ENCODE measurements around the gene FLNB. TPM values are rescaled to one million over a fixed set of nuclear protein-coding genes. Genes with fewer than 3 reads are reported as not detected.

The FLNB gene
- total and polyA plus RNA-seq, 2 of the 8 experiments (the other 6 are each of a cell fraction or from before 2014, with no cell fraction given): 72.3 to 118 TPM

- Histone ChIP-seq H3K4me1 (replicated peaks in 1 of 4; ENCODE audit: control insufficient read depth in 3 of 4, insufficient read depth in 4 of 4, low read length in 3 of 4) (peaks cover 0 to 3% (median 0%) of the 10 kb centered on the region in 4 experiments; a peak in 2 of 7 replicates), H2BK120ac (replicated peaks; ENCODE audit: low read depth, low read length) (no peak overlapping the region), H3K9ac (replicated peaks in 1 of 4; ENCODE audit: extremely low read depth in 1 of 4, low read depth in 3 of 4, low read length in 3 of 4) (no peak overlapping the region), H3K18ac (ENCODE audit: extremely low read depth, low read length) (no peak overlapping the region), H2BK15ac (ENCODE audit: low read length) (0 out of 2 replicates have a peak overlapping the region, but pooled peaks have one; percentile 61), H4K5ac (ENCODE audit: insufficient read length, low read depth, low read length) (no peak overlapping the region), H3K23me2 (ENCODE audit: low read depth, low read length) (no peaks in the 10 kb centered on the region), H3K27me3 (replicated peaks in 1 of 4; ENCODE audit: control insufficient read depth in 3 of 4, extremely low read depth in 1 of 4, insufficient read depth in 3 of 4, low read length in 3 of 4) (no peaks in the 10 kb centered on the region), H2AFZ (ENCODE audit: low read length) (no peak overlapping the region), H4K91ac (replicated peaks; ENCODE audit: insufficient read length, low read length) (no peak overlapping the region), H3K27ac (ENCODE audit: low read depth, low read length) (no peak overlapping the region), H2AK5ac (ENCODE audit: low read depth, low read length) (no peak overlapping the region), H4K20me1 (replicated peaks in 1 of 2; ENCODE audit: control insufficient read depth in 1 of 2, insufficient read depth in 2 of 2, low read length in 2 of 2) (no peaks in the 10 kb centered on the region), H3K56ac (replicated peaks; ENCODE audit: insufficient read length, low read depth, low read length) (no peak overlapping the region), H3K9me3 (ENCODE audit: insufficient read depth in 2 of 2, low read depth in 1 of 2, low read length in 1 of 2) (no peaks in the 10 kb centered on the region), H3K4me2 (ENCODE audit: insufficient read depth in 1 of 2, low read depth in 2 of 2, low read length in 2 of 2) (no peak overlapping the region), H4K8ac (ENCODE audit: extremely low read depth, insufficient read depth, low read length) (no peak overlapping the region), H3K4ac (replicated peaks; ENCODE audit: insufficient read length, low read depth, low read length) (no peak overlapping the region), H3K14ac (ENCODE audit: insufficient read length) (no peak overlapping the region), H2BK5ac (ENCODE audit: low read depth, low read length) (no peak overlapping the region), H3K23ac (ENCODE audit: insufficient read length) (no peak overlapping the region), H3K36me3 (ENCODE audit: control insufficient read depth in 2 of 4, insufficient read depth in 4 of 4, low read length in 3 of 4) (no peaks in the 10 kb centered on the region), H2BK12ac (ENCODE audit: low read depth, low read length) (peak overlapping the region; percentile 90; the same call in 1 of the 2 replicates), H3K79me1 (ENCODE audit: low read depth, low read length) (no peaks in the 10 kb centered on the region), H2BK20ac (ENCODE audit: low read length) (no peak overlapping the region), H3K79me2 (ENCODE audit: control insufficient read depth in 1 of 2, insufficient read depth in 2 of 2, low read length in 2 of 2) (no peaks in the 10 kb centered on the region), H3K4me3 (ENCODE audit: extremely low read depth in 1 of 4, insufficient read depth in 2 of 4, low read depth in 3 of 4, low read length in 4 of 4) (no peak overlapping the region)
- 93% methylated on average over 7 of the region's 7 CpGs; no CpG with 5 or more reads in 1 of the 2 experiments for WGBS, 2 experiments (ENCODE audit: extremely low coverage in 1 of 2, insufficient coverage in 1 of 2, insufficient read length in 1 of 2, insufficient replicate concordance in 2 of 2, low coverage in 1 of 2, low lambda C conversion rate in 2 of 2, missing lambda C conversion rate in 1 of 2)
- TF ChIP-seq POU5F1 (IDR thresholded peaks at IDR 0.05; ENCODE audit: low read depth, low read length): no peak
- TF ChIP-seq CTBP2 (IDR thresholded peaks at IDR 0.05; ENCODE audit: borderline replicate concordance, insufficient read depth, insufficient read length, low read length): no peak
- TF ChIP-seq RBBP5 (IDR thresholded peaks at IDR 0.05; ENCODE audit: borderline replicate concordance, low read depth, low read length): no peak
- no peak for TF ChIP-seq TBP (IDR thresholded peaks at IDR 0.05; ENCODE audit: low read depth, low read length)
- TF ChIP-seq BACH1 (IDR thresholded peaks at IDR 0.05; ENCODE audit: low read length): no peak
- TF ChIP-seq YY1 (IDR thresholded peaks at IDR 0.05; ENCODE audit: low read depth, low read length): no peak
- no peak for TF ChIP-seq NANOG (IDR thresholded peaks at IDR 0.05; ENCODE audit: insufficient read depth, low read depth, low read length, poor library complexity, severe bottlenecking)
- FAIRE-seq (no peak), DNase-seq (ENCODE audit: low read depth in 1 of 2, low spot score in 2 of 2) (no peak)
- ChIA-PET CTCF (ENCODE audit: partially characterized antibody) (interaction anchor here (0.6 to 1.7 kb wide), 3 partner anchors 15 to 170 kb away, joined by 3 to 9 read pairs (median 3); no protein-coding TSS in a partner anchor), POLR2A (ENCODE audit: partially characterized antibody) (interaction anchor here (1.3 kb wide), 1 partner anchor 24 kb away, joined by 3 read pairs; no protein-coding TSS in a partner anchor)
Measured at GRCh38 chr3:57963811-57964346, 44.3 kb upstream of the FLNB start.
